ENCODE results near the gene PET100.

Gene PET100

GRCh38 chr19:7612282-7613274 lies 17.0 kb upstream of the PET100 start:
- DNase-seq = no peak

GRCh38 chr19:7614859-7615741 lies 14.5 kb upstream of the PET100 start:
- no peak for DNase-seq

GRCh38 chr19:7617172-7617571 lies 12.4 kb upstream of the PET100 start:
- no peak for DNase-seq

- DNase-seq = no peak
These were observed 11.9 kb upstream of the PET100 start for GRCh38 chr19:7617735-7618134.

- DNase-seq = no peak
These were observed 11.2 kb upstream of the PET100 start for GRCh38 chr19:7618348-7618747.

- DNase-seq = no peak
These were observed 10.7 kb upstream of the PET100 start for GRCh38 chr19:7618771-7619510.

GRCh38 chr19:7619671-7620441 lies 9.7 kb upstream of the PET100 start:
- no peak for DNase-seq

- DNase-seq = no peak
These were observed 8.9 kb upstream of the PET100 start for GRCh38 chr19:7620442-7621412.

- no peak for DNase-seq
These were observed 6.5 kb upstream of the PET100 start for GRCh38 chr19:7622933-7623685.

GRCh38 chr19:7623725-7624603 lies 5.6 kb upstream of the PET100 start:
- no peak for DNase-seq

GRCh38 chr19:7624810-7625209 lies 4.8 kb upstream of the PET100 start:
- no peak for DNase-seq

GRCh38 chr19:7625763-7626372 lies 3.7 kb upstream of the PET100 start:
- DNase-seq = no peak

GRCh38 chr19:7627166-7627565 lies 2.4 kb upstream of the PET100 start:
- DNase-seq = no peak

GRCh38 chr19:7628589-7629311 lies 843 bp upstream of the PET100 start:
- DNase-seq = no peak

- no peak for DNase-seq
These were observed 2.0 kb downstream of the PET100 start for GRCh38 chr19:7631577-7631976.

GRCh38 chr19:7632340-7633203 lies 3.0 kb downstream of the PET100 start:
- no peak for DNase-seq

GRCh38 chr19:7633698-7634097 lies 4.1 kb downstream of the PET100 start, which contains the start of gene PCP2:
Gene PCP2, minus strand, starts transcription at chr19:7633719. Its CDS starts 262 bp downstream, at chr19:7633457.
- no peak for DNase-seq
